ENCODE measurements around the gene DYNC1I2.
"Not testable (repeated sequence)": the region's sequence is repeated elsewhere in the genome, so short reads cannot be mapped to it uniquely, and the experiment has no call there.

- TF ChIP-seq CTCF, POLR2A, EP300 (IDR thresholded peaks at IDR 0.05): not testable (repeated sequence)
Measured at GRCh38 chr2:171758762-171759161, 71.5 kb downstream of the DYNC1I2 start.

Data from tibial nerve (tissue), 4 donors.